Liver (tissue), 3 donors: ENCODE results near the gene EML1.

Experiments used
- CTCF ChIP-seq: fragments of 150-350 bp; IDR thresholded peaks from 2 replicates; pipeline ENCODE4 v1.5.1; 2017; ENCODE audit warnings: improper control_type of control experiment, low read depth, low read length; ENCODE audit not compliant: missing input control
- SP1 ChIP-seq: IDR thresholded peaks from 2 replicates; pipeline ENCODE4 v1.6.1; 2018; ENCODE audit warnings: antibody characterized with exemption, mild to moderate bottlenecking
- TF ChIP-seq, protein P1 (sequence below): IDR thresholded peaks from 2 replicates; pipeline ENCODE4 v1.6.1; 2016; ENCODE audit warnings: antibody characterized with exemption
- donor health status: healthy.
- donor health status: healthy.

DNA sequence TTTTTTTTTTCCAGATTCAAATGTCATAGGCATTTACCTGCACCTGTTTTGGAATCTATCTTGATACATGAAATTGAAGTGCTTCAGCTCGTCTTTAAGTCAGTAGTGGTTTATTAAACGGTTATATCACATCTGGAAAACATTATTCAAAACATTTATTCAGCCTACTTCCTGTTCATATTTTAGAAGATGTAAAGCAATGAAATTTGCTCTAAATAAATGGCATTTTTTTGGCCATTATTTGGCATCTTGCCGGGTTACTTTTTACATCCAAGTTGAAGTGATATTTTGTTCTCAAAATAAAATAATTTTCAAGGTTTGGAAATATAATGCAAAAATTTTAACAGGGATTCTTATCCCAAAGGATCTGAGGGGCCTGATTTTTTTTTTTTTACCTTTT, 103.1 kb downstream of the EML1 start:
- TF ChIP-seq CTCF (no peak), SP1 (no peak)
- TF ChIP-seq, protein P1, sequence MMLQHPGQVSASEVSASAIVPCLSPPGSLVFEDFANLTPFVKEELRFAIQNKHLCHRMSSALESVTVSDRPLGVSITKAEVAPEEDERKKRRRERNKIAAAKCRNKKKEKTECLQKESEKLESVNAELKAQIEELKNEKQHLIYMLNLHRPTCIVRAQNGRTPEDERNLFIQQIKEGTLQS = no peak
